Prostate gland (tissue), 2 donors: Measurements from ENCODE around the gene APC. TPM values are rescaled to one million over a fixed set of nuclear protein-coding genes. Genes with fewer than 3 reads are reported as not detected.

Source experiments
- DNase-seq: peaks from one replicate; pipeline ENCODE4 v3.0.0-alpha.2; 2019; ENCODE audit warnings: low spot score
- H3K27ac ChIP-seq, 2 donors: fragments of 200-600 bp; sonication (generic); 2 replicates each; pipeline ENCODE4 v1.5.1; 2017 to 2019
- H3K27me3 ChIP-seq: fragments of 200-600 bp; sonication (generic); replicated peaks from 2 replicates; pipeline ENCODE4 v1.5.1; 2019; ENCODE audit not compliant: insufficient read depth
- H3K36me3 ChIP-seq, 2 donors: fragments of 200-600 bp; sonication (generic); 1 replicate in 1 of 2; 2 replicates in 1 of 2; pipeline versions ENCODE4 v1.5.1 to v1.8.1; 2017 to 2019
- H3K4me1 ChIP-seq: fragments of 200-600 bp; sonication (generic); replicated peaks from 2 replicates; pipeline ENCODE4 v1.5.1; 2019
- H3K4me3 ChIP-seq, 2 donors: fragments of 200-600 bp; sonication (generic); 2 replicates each; pipeline ENCODE4 v1.5.1; 2017 to 2019
- H3K9me3 ChIP-seq: fragments of 200-600 bp; sonication (generic); 2 replicates; pipeline ENCODE4 v1.5.1; 2017
- CTCF ChIP-seq, 4 experiments: fragments of 200-600 bp in 2 of 4; fragments of 450-650 bp in 2 of 4; sonication (generic) in 2 of 4; IDR thresholded peaks; 1 replicate in 3 of 4; 2 replicates in 1 of 4; pipeline ENCODE4 v1.5.1; 2016 to 2019; ENCODE audit warnings: antibody characterized with exemption in 4 of 4, mild to moderate bottlenecking in 2 of 4, moderate library complexity in 2 of 4
- POLR2A ChIP-seq: fragments of 450-650 bp; IDR thresholded peaks from one replicate; pipeline ENCODE4 v1.6.1; 2016; ENCODE audit warnings: antibody characterized with exemption, mild to moderate bottlenecking
- POLR2AphosphoS5 ChIP-seq: sonication (generic); formaldehyde crosslinking; IDR thresholded peaks from one replicate; pipeline ENCODE4 v1.6.1; 2017; ENCODE audit warnings: antibody characterized with exemption
- WGBS: methylation state at CpG from one replicate; pipeline ENCODE4 v1.1.5; 2018; 5-methylcytosine and 5-hydroxymethylcytosine counted together
- intact Hi-C: fragments of 100-400 bp; cut with DNase I; formaldehyde crosslinking; loops from one replicate; pipeline ENCODE4 v1.14.2; 2022
- total RNA-seq, 2 donors: library from RNA; depleted of rRNA; stranded (reverse); fragments of >200 nt; gene quantifications; one replicate each; pipeline ENCODE4 v1.1.0, GENCODE V29; 2016

Gene APC
- total RNA-seq, 2 donors from 2014 or later = 37.6 to 84.1 TPM

GRCh38 chr5:112869948-112870347 lies 132.3 kb downstream of the APC start:
- intact Hi-C loops = no loop called here
- DNase-seq = no peak
- no peaks in the 10 kb centered on the region for H3K9me3 ChIP-seq
- H3K27me3 ChIP-seq = no peaks in the 10 kb centered on the region
- peaks cover 3% of the 10 kb centered on the region for H3K4me1 ChIP-seq
- TF ChIP-seq POLR2A (no peak), POLR2AphosphoS5 (no peak), CTCF (IDR thresholded peaks at IDR 0.05) (no peak)
- no peak overlapping the region for H3K27ac ChIP-seq
- no peak overlapping the region for H3K4me3 ChIP-seq
- WGBS = 97% methylated on average over 3 of the region's 3 CpGs
- no peaks in the 10 kb centered on the region for H3K36me3 ChIP-seq

GRCh38 chr5:112870966-112871365 lies 133.3 kb downstream of the APC start:
- no peak overlapping the region for H3K4me3 ChIP-seq
- no peak for DNase-seq
- no peaks in the 10 kb centered on the region for H3K36me3 ChIP-seq
- TF ChIP-seq POLR2A = no peak
- no peak for TF ChIP-seq POLR2AphosphoS5
- no peak for TF ChIP-seq CTCF (IDR thresholded peaks at IDR 0.05)
- no peaks in the 10 kb centered on the region for H3K27me3 ChIP-seq
- H3K9me3 ChIP-seq = no peaks in the 10 kb centered on the region
- intact Hi-C loops = no loop called here
- WGBS = 81% methylated on average over 3 of the region's 3 CpGs
- H3K27ac ChIP-seq = no peak overlapping the region
- H3K4me1 ChIP-seq = peaks cover 3% of the 10 kb centered on the region

- intact Hi-C loops = no loop called here
- no peaks in the 10 kb centered on the region for H3K27me3 ChIP-seq
- H3K4me3 ChIP-seq = no peak overlapping the region
- H3K27ac ChIP-seq = no peak overlapping the region
- DNase-seq = no peak
- WGBS = 55% methylated on average over 2 of the region's 2 CpGs
- no peaks in the 10 kb centered on the region for H3K36me3 ChIP-seq
- H3K4me1 ChIP-seq = no peaks in the 10 kb centered on the region
- TF ChIP-seq POLR2A (no peak), CTCF (IDR thresholded peaks at IDR 0.05) (no peak), POLR2AphosphoS5 (no peak)
- H3K9me3 ChIP-seq = no peaks in the 10 kb centered on the region
These were observed 138.7 kb downstream of the APC start for GRCh38 chr5:112876362-112876761.

- WGBS = 90% methylated on average over 4 of the region's 4 CpGs
- intact Hi-C loops = no loop called here
- H3K27ac ChIP-seq = no peak overlapping the region
These were observed 140.4 kb downstream of the APC start for GRCh38 chr5:112878101-112878500.

More at GRCh38 chr5:112878101-112878500, 140.4 kb downstream of the APC start:
- TF ChIP-seq CTCF (IDR thresholded peaks at IDR 0.05) = no peak
- no peak for TF ChIP-seq POLR2A
- TF ChIP-seq POLR2AphosphoS5 = no peak
- no peaks in the 10 kb centered on the region for H3K9me3 ChIP-seq
- no peak overlapping the region for H3K4me3 ChIP-seq
- H3K36me3 ChIP-seq = no peaks in the 10 kb centered on the region
- no peak for DNase-seq
- H3K4me1 ChIP-seq = no peaks in the 10 kb centered on the region
- no peaks in the 10 kb centered on the region for H3K27me3 ChIP-seq
